Stimulated activated CD4-positive, alpha-beta T cell treated with anti-CD3 and anti-CD28 coated beads, Interleukin-1b, Interleukin-23, amount 100 ng/mL, for 1 hour (primary cell): ENCODE results near the gene ZNF212.
A peak's percentile ranks its signal among the peaks of the same experiment; 100 is the strongest.

Experiments
- DNase-seq, 2 donors: peaks; one replicate each; pipeline ENCODE4 v3.0.0-alpha.2; 2020; ENCODE audit warnings: low read depth in 2 of 2

Gene ZNF212

DNA sequence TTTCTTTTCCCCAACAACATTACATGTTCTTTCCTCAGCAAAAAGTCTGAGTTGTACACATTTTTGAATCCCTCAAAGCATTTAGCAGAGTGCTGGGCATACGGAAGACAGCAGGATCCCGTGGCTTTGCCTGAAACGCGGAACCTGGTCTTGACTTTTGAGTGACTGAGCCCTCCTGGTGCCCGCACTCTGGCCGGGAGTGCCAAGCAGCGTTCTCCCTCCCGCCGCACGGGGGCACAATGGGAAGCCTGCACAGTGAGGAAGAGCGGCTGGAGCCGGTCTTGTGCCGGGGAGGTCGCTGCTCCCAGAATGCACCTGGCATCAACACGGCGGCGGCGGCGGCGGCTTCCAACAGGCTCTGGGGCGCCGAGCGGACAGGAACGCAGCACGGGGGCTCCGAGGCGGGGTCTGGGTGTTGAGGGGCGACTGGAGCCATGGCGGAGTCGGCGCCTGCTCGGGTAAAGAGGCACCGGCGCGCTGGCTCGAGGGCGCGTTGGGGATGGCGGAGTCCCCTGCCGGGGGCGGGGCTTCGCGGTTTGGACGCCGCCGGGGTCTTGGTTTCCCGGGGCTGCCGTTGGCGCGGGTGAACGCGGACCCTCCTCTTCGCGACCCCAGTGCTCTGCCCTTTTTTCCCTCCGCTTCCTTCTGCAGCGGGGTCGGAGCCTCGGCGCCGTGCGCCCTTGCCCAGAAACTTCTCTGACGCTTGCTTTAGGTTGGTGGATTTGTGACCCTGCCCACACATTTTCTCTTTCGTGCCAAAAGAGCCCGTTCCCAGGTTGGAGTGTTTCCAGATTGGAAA lies at the start of gene ZNF212:
ZNF212 (plus strand) TSS at position 307 of the 799 bp plus-strand sequence; CDS start at position 435, 128 bp downstream.
- peak; percentile 71 to 78 for DNase-seq

DNA sequence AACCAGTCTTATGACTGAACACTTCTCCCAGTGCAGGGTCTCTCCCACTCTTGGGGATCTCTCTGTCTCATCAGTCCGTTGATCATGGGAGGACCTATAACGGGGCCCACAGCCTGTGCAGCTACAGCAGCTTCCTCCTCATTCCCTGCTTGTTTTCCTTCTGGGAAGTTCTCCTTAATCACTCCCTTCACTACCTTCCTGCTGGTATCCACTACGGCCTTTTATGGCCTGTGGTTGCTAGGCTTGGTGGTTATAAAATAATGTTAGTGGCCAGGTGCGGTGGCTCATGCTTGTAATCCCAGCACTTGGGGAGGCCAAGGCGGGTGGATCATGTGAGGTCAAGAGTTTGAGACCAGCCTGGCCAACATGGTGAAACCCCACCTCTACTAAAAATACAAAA lies 47.6 kb upstream of the ZNF212 start:
- no peak for DNase-seq

- DNase-seq: no peak
Measured at GRCh38 chr7:149194799-149195179, 44.7 kb upstream of the ZNF212 start.

DNA sequence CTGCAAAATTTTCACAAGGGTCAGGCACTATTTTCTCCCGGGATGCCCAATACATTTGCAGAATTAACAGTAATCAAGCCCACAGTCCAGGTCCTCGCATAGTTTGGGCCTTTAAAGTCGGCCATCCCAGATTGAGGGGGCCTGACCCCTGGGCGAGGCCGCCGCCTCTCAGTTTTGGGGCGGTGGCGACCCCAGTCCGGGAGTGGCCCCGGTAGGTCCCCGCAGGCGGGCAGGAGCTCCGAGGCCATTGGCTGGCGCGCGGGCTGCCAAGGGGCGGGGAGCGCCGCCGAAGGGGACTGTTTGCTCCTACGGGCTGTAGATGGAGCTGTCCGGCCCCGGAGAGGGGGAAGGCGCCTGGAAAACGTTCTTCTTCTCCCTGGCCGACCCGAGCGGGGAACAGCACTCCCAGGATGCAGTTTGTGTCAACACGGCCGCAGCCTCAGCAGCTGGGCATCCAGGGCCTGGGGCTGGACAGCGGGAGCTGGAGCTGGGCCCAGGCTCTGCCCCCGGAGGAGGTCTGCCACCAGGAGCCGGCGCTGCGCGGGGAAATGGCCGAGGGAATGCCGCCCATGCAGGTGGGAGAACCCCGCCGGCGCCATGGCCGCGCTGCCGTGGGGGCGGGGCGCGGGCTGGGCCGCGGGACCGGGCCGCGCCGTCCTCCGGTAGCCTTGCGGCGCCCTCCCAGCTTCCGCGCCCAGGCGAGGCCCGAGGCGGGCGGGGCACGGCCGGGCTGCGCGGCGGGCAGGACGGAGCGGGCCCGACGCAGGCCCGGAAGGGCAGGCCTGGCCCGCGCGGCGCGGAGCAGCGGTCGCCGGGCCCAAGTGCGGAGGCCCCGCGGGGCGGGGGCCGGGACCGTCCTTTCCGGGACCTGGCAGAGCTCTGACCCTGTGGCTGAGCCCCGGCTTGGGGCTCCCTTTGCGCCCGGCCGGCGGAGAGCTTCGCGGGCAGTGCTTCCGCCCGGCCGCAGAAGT lies 44.0 kb upstream of the ZNF212 start, which contains the start of gene ZNF282:
ZNF282 (plus strand) TSS at position 367 of the 971 bp plus-strand sequence; CDS start at position 411, 44 bp downstream.
- DNase-seq: peak; percentile 9 to 42

DNA sequence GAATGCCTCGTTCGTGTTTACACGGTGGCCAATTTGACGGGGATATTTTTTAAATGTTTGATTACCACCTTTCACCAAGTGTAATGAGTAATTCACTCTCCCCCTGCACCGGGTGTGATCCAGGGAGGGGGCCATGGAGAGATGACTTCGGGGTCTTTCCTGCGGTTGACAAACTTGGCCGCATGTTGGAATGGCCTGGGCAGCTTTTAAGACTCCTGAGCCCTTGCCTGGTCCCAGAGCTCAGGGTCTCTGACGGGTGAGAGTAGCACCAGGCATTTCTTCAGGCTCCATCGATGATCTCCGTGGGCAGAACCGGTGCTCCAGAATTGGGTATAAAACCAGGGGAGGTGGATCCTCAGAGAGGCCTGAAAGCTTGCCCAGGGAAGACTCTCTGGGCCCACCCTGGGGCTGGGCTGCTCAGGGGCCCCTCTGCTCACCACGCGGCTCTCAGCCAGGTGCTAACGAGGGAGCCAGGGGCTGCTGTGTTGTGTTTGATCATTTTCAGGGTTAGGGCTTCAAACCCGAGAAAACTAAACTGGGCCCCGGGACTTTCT lies 43.2 kb upstream of the ZNF212 start:
- no peak for DNase-seq

GRCh38 chr7:149196705-149197171 lies 42.7 kb upstream of the ZNF212 start:
- no peak for DNase-seq

DNA sequence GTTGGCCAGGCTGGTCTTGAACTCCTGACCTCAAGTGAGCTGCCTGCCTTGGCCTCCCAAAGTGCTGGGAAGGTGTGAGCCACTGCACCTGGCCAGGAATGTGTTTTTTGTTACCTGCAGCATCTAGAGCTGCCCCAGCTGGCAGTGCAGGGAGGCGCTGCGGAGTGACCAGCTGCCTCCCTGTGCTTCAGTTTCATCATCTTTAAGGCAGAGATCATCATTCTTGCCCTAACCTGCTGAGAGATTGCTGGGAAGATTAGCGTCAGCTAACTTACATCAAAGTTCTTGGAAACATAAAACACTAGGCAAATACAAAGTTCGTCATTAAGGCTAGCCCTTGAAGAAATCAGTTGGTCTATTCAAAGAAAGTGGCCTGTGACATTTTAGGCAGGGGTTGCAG lies 41.8 kb upstream of the ZNF212 start:
- DNase-seq: no peak

DNA sequence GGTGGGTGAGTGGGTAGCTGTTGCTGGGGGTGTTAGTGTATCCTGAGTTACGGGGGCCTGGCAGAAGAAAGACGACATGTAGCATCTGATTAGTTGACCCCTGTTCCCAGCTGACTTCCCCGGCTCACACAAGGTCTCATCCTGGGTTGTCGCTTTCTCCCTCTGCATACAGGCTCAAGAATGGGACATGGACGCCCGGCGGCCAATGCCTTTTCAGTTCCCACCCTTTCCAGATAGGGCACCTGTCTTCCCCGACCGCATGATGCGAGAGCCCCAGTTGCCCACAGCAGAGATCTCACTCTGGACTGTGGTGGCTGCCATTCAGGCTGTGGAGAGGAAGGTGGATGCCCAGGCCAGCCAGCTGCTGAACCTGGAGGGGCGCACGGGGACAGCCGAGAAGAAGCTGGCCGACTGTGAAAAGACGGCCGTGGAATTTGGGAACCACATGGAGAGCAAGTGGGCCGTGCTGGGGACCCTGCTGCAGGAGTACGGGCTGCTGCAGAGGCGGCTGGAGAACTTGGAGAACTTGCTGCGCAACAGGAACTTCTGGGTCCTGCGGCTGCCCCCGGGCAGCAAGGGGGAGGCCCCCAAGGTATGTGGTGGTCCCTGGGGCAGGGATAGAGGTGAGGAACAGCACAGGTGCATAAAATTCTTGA lies 41.2 kb upstream of the ZNF212 start:
- DNase-seq: no peak

DNA sequence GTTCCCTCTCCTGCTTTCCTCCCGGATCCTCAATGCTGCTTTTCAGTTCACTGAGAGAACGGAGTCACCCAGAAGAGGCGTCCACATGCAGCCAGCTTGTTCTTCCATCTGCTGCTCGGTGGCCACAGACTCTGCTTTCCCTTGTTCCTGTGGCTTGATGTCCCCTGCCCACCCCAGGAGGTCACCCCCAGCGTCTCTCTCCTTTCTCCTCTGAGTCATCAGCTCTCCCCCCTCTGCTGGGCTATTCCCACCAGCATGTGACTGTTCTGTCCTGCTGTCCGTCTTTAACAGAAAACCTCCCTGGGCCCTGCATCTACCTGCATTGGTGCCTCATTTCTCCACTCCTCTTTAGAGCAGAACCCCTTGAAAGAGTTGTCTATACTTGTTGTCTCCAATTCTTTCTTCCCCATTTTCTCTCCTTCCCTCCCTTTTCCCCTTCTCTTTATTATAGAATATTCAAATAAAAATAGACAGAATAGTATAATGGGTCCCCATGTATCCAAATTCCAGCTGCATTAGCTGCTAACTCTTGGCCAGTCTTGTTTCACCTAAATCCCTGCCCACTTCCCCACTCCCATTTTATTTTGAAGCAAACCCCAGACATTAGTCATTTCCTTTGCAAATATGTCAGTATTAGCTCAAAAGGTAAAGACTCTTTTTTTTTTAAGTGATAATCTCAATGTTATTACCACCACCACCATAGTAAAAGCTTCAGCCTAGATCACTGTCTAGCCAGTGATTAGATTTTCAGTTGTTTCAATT lies 40.0 kb upstream of the ZNF212 start:
- no peak for DNase-seq

GRCh38 chr7:149202831-149203231 lies 36.6 kb upstream of the ZNF212 start:
- no peak for DNase-seq

GRCh38 chr7:149205690-149206381 lies 33.6 kb upstream of the ZNF212 start:
- DNase-seq: no peak

- no peak for DNase-seq
Measured at GRCh38 chr7:149207324-149208035, 32.0 kb upstream of the ZNF212 start.

DNA sequence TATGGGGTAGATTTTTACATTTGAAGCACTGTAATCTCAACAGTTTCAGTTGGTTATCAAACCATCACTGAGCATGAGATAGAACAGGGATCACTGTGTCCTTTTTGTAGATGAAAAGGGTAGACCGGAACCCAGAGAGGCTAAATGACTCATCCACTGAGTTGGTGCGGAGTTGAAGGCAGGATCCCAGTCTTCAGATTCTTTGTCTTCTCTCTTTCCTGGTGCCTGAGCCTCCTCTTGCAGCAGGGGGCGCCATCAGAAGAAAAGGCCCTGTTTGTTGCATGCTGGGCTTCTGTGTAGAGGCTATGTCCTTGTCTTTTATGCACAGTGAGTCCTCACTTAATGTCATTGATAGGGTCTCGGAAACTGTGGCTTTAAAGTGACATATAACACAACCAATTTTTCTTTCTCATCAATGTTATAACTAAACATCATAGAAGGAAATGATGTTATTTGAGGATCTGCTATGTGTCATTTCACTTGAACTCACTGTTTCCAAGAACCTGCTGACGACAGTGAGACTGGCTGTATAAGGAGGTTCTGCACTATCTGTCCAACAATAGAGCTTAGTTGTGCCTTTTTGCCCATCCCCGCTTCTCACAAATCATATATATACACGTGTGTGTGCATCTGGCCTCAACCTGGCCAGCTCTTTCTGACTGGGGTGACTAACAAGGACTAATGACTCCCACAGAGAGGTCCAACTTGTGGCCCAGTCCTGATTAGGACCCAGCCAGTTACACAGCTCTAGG lies 29.8 kb upstream of the ZNF212 start:
- DNase-seq: peak; percentile 12 to 58

DNA sequence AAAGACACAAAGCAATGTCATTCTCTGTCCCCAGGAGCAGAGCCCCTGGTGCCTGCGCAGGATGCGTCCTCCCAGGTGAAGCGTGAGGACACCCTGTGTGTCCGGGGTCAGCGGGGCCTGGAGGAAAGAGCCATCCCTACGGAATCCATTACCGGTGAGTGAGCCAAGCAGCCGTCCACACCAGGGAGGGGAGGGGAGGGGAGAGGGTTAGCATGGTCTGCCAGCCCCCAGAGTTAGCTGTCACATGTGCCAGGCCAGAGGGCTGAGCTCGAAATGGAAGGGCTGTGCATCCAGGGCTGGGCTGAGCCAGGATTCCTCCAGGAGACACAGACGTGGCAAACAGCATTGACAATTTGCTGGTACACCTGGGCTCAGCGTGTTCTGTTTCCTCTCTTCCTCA lies 28.9 kb upstream of the ZNF212 start:
- DNase-seq: no peak

- DNase-seq: no peak
Measured at GRCh38 chr7:149214020-149214720, 25.3 kb upstream of the ZNF212 start.

GRCh38 chr7:149216402-149216801 lies 23.0 kb upstream of the ZNF212 start:
- no peak for DNase-seq

DNA sequence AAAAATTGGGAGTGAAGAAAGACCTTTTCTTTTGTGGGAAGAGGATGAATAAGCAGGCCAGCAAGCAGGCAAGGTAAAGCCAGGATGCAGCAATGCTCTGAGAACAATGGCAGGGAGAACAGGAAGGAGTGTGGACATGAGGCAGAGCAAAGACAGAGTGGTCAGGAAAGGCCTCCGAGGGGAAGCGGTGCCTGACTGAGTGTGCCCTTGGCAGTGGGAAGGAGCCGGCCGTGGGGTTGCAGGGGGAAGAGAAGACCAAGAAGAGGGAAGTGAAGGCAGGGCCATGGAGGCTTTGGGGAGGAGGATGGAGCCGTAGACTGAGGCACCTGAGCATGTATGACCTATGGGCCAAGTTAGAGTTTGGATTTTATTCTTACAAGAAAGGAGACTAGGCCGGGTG lies 21.9 kb upstream of the ZNF212 start:
- DNase-seq: no peak
